NK-92 (cell line): Measurements from ENCODE around the gene HIGD2A.
"Not testable (repeated sequence)": the region's sequence is repeated elsewhere in the genome, so short reads cannot be mapped to it uniquely, and the experiment has no call there.

Experiments used
- DNase-seq: peaks from one replicate; lab custom pipeline; 2025; ENCODE audit not compliant: unreplicated experiment; lab: John Stamatoyannopoulos, UW

Gene HIGD2A

DNA sequence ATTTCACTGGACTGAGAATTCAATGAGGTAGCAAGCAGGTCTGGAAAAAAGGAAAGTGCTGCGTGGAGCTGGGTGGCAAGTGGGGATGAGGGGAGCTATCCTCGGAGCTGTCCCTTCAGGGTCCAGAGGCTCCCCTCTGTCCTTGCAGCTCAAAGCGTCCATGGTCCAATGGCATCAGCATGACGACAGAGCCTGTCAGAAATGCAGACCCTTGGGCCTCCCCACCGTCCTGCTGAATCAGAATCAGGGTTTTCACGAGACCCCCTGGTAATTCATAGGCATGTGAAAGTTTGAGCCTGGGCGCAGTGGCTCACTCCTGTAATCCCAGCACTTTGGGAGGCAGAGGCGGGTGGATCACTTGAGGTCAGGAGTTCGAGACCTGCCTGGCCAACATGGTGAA lies 5.5 kb downstream of the HIGD2A start:
- no peak for DNase-seq

GRCh38 chr5:176394881-176395675 lies 6.5 kb downstream of the HIGD2A start:
- DNase-seq, result no peak

- no peak for DNase-seq
Observed at GRCh38 chr5:176396330-176396729, 7.8 kb downstream of the HIGD2A start.

DNA sequence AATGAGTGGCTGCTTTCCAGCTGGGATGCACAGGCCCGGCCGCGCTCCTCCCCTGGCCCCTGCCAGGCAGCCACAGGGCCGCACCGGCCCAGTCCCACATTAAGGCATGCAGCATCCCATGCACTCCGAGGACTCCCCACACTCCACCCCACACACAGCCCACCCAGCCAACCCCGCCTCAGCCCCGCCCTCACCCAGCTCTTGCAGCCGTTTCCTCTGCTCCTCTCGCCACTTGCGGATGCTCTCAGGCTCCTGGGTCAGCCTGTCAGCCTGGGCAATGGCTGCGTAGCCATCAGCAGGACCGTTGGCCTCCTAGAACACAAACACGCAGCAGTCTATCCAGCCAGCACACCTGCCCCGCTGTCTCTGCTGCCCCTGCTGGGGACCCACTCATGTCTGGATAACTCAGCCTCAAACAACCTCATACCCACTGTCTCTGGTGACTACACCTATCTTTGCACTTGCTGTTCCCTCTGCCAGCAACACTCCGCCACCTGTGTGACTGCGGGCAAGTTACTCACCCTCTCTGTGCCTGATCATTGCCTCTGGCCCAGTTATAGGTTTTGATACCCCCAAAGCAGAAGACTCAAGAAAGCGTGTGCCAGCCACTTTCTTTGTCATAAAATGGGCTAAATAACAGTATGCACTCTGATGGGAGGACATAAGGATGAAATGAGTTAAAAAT lies 9.3 kb downstream of the HIGD2A start:
- DNase-seq, result no peak

- DNase-seq, result no peak
Observed at GRCh38 chr5:176400382-176401156, 12.0 kb downstream of the HIGD2A start.

GRCh38 chr5:176401281-176402205 lies 13.0 kb downstream of the HIGD2A start:
- no peak for DNase-seq

DNA sequence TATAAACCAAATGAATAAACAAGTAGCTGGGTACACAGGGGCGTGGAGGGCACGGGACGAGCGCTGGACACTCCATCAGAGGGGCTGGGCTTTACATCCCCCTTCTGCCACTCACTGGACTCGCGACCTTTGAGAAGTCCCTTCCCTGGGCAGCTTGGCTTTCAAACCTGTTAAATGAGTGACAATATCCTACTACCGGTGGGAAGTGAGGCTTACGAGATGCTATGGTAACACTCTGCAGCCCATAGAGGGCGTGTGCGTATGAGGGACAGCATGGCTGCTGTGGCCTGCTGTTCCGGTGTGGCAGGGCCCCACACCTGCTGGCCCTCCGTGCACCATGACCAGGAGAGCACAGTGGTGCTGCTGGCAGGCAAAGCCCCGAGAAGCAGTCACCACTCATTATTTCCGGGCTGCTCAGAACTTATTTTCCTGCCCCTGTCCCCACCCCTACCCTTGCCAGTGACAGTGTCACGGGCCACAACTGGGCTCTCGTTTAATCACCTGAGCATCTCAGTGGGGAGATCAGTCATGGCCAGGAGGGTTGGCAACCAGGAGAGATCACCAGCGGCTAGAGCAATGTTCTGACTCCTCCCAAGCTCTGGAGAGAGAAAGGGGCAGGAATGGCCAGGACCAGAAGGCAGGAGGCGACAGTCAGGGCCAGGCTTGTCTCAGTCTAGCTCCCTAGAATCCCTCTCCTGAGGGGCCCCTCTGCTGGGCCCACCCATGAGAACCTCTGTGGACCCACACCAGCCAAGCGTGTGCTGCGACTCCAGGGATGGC lies 17.3 kb downstream of the HIGD2A start:
- no peak for DNase-seq

DNA sequence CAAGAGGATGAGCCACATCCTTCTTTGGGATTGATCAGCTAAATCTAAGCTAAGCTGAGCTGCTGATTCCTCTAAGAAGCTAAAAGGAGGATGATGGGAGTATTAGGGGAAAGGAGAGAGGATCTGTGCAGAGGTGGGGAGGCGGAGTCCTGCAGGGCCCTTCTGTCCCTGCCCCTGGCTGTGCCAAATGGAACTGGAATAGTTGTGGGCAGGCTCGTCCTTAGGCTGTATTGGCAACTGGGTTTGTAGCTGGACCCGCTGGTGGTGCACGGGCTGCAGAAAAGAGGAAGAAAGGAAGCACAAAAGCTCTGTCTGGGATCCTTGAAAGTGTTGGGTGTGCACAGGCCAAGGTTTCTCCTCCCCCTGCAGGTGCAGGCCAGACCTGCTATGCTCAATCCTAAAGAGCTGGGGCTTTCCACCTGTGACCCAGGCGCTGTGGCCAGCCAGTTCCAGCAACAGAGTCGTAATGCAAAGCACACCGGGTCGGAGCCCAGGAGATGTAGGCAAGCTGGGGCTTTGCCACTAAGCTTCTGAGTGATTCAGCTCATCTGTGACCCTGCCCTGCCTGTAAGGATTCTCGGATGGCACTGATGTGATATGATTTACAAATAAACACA lies 18.0 kb downstream of the HIGD2A start:
- no peak for DNase-seq

DNA sequence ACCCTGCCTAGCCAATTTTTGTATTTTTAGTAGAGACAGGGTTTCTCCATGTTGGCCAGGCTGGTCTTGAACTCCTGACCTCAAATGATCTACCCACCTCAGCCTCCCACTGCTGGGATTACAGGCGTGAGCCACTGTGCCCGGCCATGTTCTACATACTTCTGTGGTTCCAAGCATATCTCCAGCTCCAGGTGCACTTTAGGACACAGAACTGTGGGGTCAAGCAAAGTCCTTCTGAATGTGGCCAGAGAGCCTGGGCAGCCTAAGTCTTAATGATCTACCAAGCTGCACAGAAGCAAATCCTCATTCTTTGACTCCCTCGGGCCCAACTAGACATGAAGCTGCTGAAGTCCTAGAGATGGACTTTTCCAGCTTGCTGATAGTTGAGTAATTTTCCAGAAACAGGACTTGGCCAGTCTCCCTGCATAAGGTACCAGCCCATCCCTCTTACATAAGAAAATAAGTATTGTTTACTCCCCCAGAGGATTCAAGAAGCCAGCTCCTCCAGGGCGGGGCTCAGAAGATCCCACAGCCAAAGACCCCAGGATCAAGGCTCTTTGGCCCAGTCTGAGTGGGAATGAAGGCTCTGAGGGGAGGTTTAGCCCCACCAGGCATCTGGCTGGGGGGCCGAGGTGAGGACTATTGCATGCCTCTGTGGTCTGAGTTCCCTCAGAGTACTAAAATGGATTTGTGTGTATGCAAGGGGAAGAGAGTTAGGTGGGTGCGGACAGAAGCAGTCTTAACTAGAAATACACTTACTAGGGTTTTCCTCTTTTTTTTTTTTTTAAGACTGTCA lies 19.1 kb downstream of the HIGD2A start:
- DNase-seq, result no peak

GRCh38 chr5:176408252-176408573 lies 19.7 kb downstream of the HIGD2A start:
- DNase-seq, result not testable (repeated sequence)

- DNase-seq, result no peak
Observed at GRCh38 chr5:176408590-176408989, 20.0 kb downstream of the HIGD2A start.

DNA sequence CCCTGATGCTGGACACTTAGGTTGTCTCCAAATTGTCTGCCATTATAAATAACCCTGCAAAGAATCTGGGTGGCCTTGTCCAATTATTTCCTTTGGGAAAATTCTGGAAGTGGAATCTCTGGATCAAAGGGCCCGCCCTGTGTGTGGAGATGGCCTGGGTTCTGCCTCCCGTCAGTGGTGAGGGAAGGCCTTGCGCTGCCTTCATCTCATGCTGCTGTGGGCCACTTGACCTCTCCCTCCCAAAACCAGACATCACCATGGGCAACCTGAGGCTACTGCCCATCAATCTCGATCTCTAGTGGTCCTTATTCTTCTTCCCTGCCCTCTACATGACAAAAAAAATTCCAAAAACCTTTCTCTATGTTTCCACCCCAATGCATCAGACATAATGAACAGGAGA lies 21.2 kb downstream of the HIGD2A start:
- no peak for DNase-seq

- no peak for DNase-seq
Observed at GRCh38 chr5:176410486-176411180, 22.1 kb downstream of the HIGD2A start.

DNA sequence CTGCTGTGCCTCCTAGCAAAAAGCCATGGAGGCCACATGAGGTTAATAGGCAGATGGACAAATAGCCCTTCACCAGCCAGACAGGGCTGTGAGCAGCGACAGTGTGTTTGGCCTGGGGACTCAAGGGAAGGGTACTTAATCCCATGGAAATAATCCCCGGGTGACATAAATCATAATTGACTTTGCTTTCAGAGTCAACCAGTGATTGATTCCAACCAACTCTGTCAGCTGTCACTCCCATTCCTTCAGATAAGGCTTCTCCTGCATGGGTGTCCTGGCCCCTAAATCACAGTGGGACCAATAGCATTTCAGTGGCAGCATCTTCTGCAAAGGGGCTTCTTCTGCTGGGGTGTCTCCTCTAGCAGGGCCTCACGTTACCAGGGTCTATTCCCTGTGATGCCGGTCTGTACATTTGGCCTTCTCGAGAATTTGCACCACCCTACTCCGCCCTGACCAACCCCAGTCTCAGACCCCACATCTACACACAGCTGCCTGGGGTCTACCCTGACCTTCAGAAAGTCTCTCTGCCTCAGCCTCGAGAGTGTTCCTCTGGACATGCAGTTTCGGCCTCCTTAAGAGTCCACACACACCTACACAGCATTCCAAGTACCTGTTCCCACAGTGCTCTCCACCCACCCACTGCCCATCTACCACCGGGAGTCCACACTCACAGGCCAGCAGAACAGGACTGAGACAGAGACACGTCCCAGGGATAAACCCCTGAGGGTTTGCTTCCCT lies 24.1 kb downstream of the HIGD2A start:
- DNase-seq, result no peak

- DNase-seq, result no peak
Observed at GRCh38 chr5:176413255-176413565, 24.7 kb downstream of the HIGD2A start.

DNA sequence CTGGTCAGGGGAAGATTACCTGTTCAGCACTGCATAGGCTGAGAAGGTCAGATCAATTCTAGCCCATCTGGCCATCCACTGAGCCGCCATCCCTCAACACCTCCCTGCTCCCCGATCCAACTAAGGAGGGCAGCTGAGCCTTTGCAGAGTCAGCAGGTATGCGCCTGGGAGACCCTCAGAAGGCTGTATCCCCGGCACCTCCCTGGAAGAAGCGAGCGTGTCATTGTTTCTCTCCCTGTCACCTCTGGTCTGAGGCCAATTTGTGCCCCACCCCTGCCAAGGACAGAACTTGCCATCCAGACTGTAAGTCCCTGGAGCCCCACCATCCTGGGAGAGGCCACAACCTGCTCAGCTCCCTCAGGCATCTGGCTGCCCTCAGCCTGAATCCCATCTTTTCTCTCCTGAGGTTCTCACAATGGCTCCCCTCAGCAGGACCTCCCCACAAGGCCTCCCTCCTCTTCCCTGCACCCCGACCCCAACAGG lies 25.2 kb downstream of the HIGD2A start:
- no peak for DNase-seq

DNA sequence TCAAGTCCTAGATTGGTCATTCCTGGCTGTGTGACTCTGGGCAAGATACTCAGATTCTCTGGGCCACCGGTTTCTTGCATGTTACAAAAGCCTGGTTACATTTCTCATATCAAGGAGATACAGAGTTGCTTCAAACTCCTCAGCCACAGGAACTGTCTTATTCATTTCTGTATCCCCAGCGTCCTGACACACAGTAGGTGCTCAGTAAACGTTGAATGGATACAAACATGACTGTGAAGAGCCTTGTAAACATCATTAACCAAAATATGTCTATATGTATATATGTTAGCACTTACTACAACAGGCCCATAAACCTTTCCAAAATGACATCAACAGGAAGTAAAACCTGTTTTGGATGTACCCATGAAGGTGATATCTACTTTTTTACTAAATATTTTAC lies 26.2 kb downstream of the HIGD2A start:
- no peak for DNase-seq
